A673 (cell line): Measurements from ENCODE around the gene RFTN1. TPM values are rescaled to one million over a fixed set of nuclear protein-coding genes. Genes with fewer than 3 reads are reported as not detected.

ENCODE experiments used
- BruUV-seq: library from RNA; stranded (reverse); fragments of 400-500 nt; replicated peaks from 2 replicates; lab custom pipeline; 2021; lab: Mats Ljungman, UMichigan
- CTCF ChIA-PET: fragments of 300-600 bp; sonication (Branson Sonifier 250); formaldehyde crosslinking; loops from one replicate; lab custom pipeline; 2022; ENCODE audit warnings: antibody characterized with exemption; lab: Charles Lee
- POLR2A ChIA-PET: fragments of 300-600 bp; sonication (Branson Sonifier 250); formaldehyde crosslinking; loops from one replicate; lab custom pipeline; 2022; ENCODE audit warnings: antibody characterized with exemption; ENCODE audit not compliant: low non-redundant PET; lab: Charles Lee
- DNase-seq: peaks from one replicate; pipeline ENCODE4 v3.0.0-alpha.2; 2015; ENCODE audit warnings: low spot score
- H3K27ac ChIP-seq: fragments of 200-600 bp; sonication (generic); 2 replicates; pipeline ENCODE4 v1.5.1; 2016; ENCODE audit warnings: mixed run types, low read depth, mild to moderate bottlenecking, mixed read lengths, antibody characterized with exemption, low read length; ENCODE audit not compliant: poor library complexity, severe bottlenecking
- H3K27me3 ChIP-seq: fragments of 200-600 bp; sonication (generic); replicated peaks from 2 replicates; pipeline ENCODE4 v1.6.1; 2017; ENCODE audit warnings: mixed run types, low read depth, mild to moderate bottlenecking, mixed read lengths, antibody characterized with exemption, low read length; ENCODE audit not compliant: insufficient read depth, poor library complexity
- H3K36me3 ChIP-seq: fragments of 200-600 bp; sonication (generic); 2 replicates; pipeline ENCODE4 v1.6.1; 2016; ENCODE audit warnings: mixed run types, mild to moderate bottlenecking, mixed read lengths, antibody characterized with exemption, low read length; ENCODE audit not compliant: insufficient read depth, poor library complexity, severe bottlenecking
- H3K4me1 ChIP-seq: fragments of 200-600 bp; sonication (generic); 2 replicates; pipeline ENCODE4 v1.6.1; 2017; ENCODE audit warnings: mixed run types, mild to moderate bottlenecking, mixed read lengths, antibody characterized with exemption, low read length; ENCODE audit not compliant: insufficient read depth, poor library complexity, severe bottlenecking
- H3K4me3 ChIP-seq: fragments of 200-600 bp; sonication (generic); 2 replicates; pipeline ENCODE4 v1.5.1; 2016; ENCODE audit warnings: low read depth, mixed run types, mild to moderate bottlenecking, mixed read lengths, low read length; ENCODE audit not compliant: poor library complexity, severe bottlenecking
- H3K9me3 ChIP-seq: fragments of 200-600 bp; sonication (generic); 2 replicates; pipeline ENCODE4 v1.6.1; 2016; ENCODE audit warnings: mixed run types, low read depth, mild to moderate bottlenecking, mixed read lengths, antibody characterized with exemption, low read length; ENCODE audit not compliant: poor library complexity, severe bottlenecking
- CTCF ChIP-seq: fragments of 300-800, 200-600 bp; sonication (generic); conservative IDR thresholded peaks from 2 replicates; pipeline ENCODE4 v1.5.1; 2017; ENCODE audit warnings: low read depth, mild to moderate bottlenecking, antibody characterized with exemption, low read length, moderate library complexity, mixed read lengths
- EZH2 ChIP-seq: fragments of 200-600 bp; sonication (generic); IDR thresholded peaks from 2 replicates; pipeline ENCODE4 v1.6.1; 2017; ENCODE audit warnings: borderline replicate concordance, low read depth, mild to moderate bottlenecking, mixed read lengths, antibody characterized with exemption, low read length; ENCODE audit not compliant: poor library complexity, severe bottlenecking
- intact Hi-C: fragments of 100-400 bp; cut with micrococcal nuclease; formaldehyde crosslinking; loops from one replicate; pipeline ENCODE4 v1.10.0; 2022; ENCODE audit not compliant: unreplicated experiment
- total RNA-seq: library from RNA; stranded (reverse); gene quantifications from 2 replicates; pipeline ENCODE4 v1.2.3, GENCODE V29; 2021

Gene RFTN1
- total RNA-seq, 1 experiment from 2014 or later = 0.60 TPM

DNA sequence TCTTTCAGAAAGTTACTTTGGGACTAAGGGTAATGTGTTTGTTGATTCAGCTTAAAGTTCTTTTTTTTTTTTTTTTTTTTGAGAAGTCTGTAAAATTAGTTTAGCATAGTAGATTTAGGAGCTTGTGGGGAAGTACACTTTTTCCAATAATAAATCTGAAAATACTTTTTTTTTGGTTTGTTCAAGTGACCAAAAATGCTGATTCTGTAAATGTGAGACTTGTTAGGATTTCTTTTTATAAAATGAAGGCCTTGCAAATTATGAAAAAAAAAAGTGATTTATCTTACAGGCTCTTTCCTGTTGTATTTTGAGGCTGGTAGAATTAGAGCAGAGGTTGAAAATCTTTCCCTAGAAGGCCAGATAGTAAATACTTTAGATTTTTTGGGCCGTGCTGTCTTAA is 240.9 kb downstream of the RFTN1 start:
- no peaks in the 10 kb centered on the region for H3K9me3 ChIP-seq
- no peak overlapping the region for H3K4me3 ChIP-seq
- intact Hi-C loops = no loop called here
- ChIA-PET CTCF (interaction anchor here (0.6 kb wide), 1 partner anchor 282 kb away, joined by 4 read pairs; no protein-coding TSS in a partner anchor), POLR2A (no interaction called here)
- BruUV-seq = no TSS peak
- no peak for DNase-seq
- H3K36me3 ChIP-seq = peaks cover 29% of the 10 kb centered on the region
- TF ChIP-seq EZH2 (no peak), CTCF (no peak)
- no peak overlapping the region for H3K27ac ChIP-seq
- no peaks in the 10 kb centered on the region for H3K4me1 ChIP-seq
- H3K27me3 ChIP-seq = no peaks in the 10 kb centered on the region

DNA sequence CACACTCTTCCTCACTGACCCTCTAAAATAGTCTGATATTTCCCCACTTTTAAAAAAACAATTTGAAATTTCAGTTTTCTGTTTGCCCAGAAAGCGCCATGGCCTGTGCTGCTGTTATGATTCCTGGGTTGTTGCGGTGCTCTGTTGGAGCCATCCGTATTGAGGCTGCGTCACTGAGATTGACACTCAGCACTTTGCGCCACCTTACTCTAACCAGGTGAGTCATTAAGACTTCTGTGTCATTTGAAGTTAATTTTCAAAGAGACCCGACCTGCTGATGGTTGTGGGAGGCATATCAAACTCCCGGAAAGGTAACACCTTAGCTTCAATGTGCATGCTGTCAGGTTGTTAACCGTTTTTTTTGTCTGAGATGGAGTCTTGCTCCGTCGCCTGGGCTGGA is 242.6 kb downstream of the RFTN1 start:
- no TSS peak for BruUV-seq
- intact Hi-C loops = no loop called here
- DNase-seq = no peak
- CTCF ChIA-PET = no interaction called here
- H3K36me3 ChIP-seq = peaks cover 29% of the 10 kb centered on the region
- no peak overlapping the region for H3K27ac ChIP-seq
- peaks cover 4% of the 10 kb centered on the region for H3K4me1 ChIP-seq
- TF ChIP-seq EZH2 (no peak), CTCF (no peak)
- no peak overlapping the region for H3K4me3 ChIP-seq
- H3K9me3 ChIP-seq = no peaks in the 10 kb centered on the region
- POLR2A ChIA-PET = no interaction called here
- H3K27me3 ChIP-seq = no peaks in the 10 kb centered on the region

DNA sequence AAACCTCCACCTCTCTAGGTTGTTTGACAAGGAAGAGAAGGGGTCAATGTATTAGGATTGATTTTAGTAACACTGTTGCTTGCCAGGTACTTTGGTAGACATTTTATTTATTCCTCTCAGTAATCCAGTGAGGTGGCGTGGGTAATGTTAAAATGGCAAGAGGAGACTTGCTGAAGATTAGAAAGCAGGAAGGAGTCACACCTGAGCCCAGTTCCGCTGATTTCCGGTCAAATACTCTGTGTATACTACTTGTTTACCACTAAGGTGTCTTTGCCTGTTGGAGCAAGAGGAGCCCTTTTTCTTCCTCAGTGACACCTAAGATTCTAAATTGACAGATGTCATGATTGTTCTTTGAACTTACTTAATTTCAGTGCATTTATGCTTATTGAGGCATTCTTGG is 246.8 kb downstream of the RFTN1 start:
- Histone ChIP-seq H3K9me3 (no peaks in the 10 kb centered on the region), H3K36me3 (peaks cover 15% of the 10 kb centered on the region), H3K4me3 (no peak overlapping the region), H3K4me1 (peaks cover 12% of the 10 kb centered on the region), H3K27ac (no peak overlapping the region), H3K27me3 (no peaks in the 10 kb centered on the region)
- CTCF ChIA-PET = interaction anchor here (0.5 kb wide), 1 partner anchor 338 kb away, joined by 12 read pairs; no protein-coding TSS in a partner anchor
- BruUV-seq = no TSS peak
- POLR2A ChIA-PET = no interaction called here
- DNase-seq = no peak
- intact Hi-C loops = no loop called here
- TF ChIP-seq EZH2 (no peak), CTCF (no peak)

Other genes starting within 250 kb of the RFTN1 start
- 24.0 and 26.4 TPM in 2 replicates for gene DPH3, start 248.8 kb downstream of the RFTN1 start, total RNA-seq
- gene OXNAD1, start 248.5 kb downstream of the RFTN1 start, total RNA-seq = 19.8 and 21.5 TPM in 2 replicates
- not detected in 2 replicates for gene DAZL, start 91.7 kb upstream of the RFTN1 start, total RNA-seq